HepG2 (cell line): Measurements from ENCODE around the gene CKB. TPM values are rescaled to one million over a fixed set of nuclear protein-coding genes. Genes with fewer than 3 reads are reported as not detected.
A peak's percentile ranks its signal among the peaks of the same experiment; 100 is the strongest.

ENCODE experiments used
- ARID5B ChIP-seq: IDR thresholded peaks from 2 replicates; pipeline ENCODE4 v1.4.0; 2020; ENCODE audit warnings: mild to moderate bottlenecking, missing genetic modification reagents
- CERS6 ChIP-seq: sonication (generic); formaldehyde crosslinking; IDR thresholded peaks from 2 replicates; pipeline ENCODE4 v1.5.0; 2020; ENCODE audit warnings: missing genetic modification reagents
- DMTF1 ChIP-seq: sonication (generic); formaldehyde crosslinking; IDR thresholded peaks from 2 replicates; pipeline ENCODE4 v1.4.0; 2020; ENCODE audit warnings: mild to moderate bottlenecking, missing genetic modification reagents
- KDM5A ChIP-seq: fragments of 200-600 bp; sonication (generic); IDR thresholded peaks from 2 replicates; pipeline ENCODE4 v1.7.0; 2018; ENCODE audit warnings: antibody characterized with exemption, mild to moderate bottlenecking, low read length, borderline replicate concordance
- LBX2 ChIP-seq: sonication (generic); formaldehyde crosslinking; IDR thresholded peaks from 2 replicates; pipeline ENCODE4 v1.5.0; 2020; ENCODE audit warnings: missing genetic modification reagents, mild to moderate bottlenecking, borderline replicate concordance
- MAFK ChIP-seq, 2 experiments: IDR thresholded peaks in 1 of 2; conservative IDR thresholded peaks in 1 of 2; 2 replicates each; pipeline ENCODE4 v1.6.1; 2011; ENCODE audit warnings: improper control_type of control experiment in 2 of 2, low read length in 2 of 2
- NR2F6 ChIP-seq, 2 experiments: IDR thresholded peaks; 2 replicates each; pipeline ENCODE4 v1.6.1; 2016; ENCODE audit warnings: antibody characterized with exemption in 1 of 2, mild to moderate bottlenecking in 1 of 2
- PHF20 ChIP-seq: sonication (generic); formaldehyde crosslinking; IDR thresholded peaks from 2 replicates; pipeline ENCODE4 v1.5.0; 2020; ENCODE audit warnings: mild to moderate bottlenecking, missing genetic modification reagents
- PRDM4 ChIP-seq: sonication (generic); formaldehyde crosslinking; IDR thresholded peaks from 2 replicates; pipeline ENCODE4 v1.9.0; 2021; ENCODE audit warnings: missing genetic modification reagents, borderline replicate concordance
- RARG ChIP-seq: sonication (generic); formaldehyde crosslinking; IDR thresholded peaks from 2 replicates; pipeline ENCODE4 v1.4.0; 2020; ENCODE audit warnings: low read depth, mild to moderate bottlenecking, missing genetic modification reagents
- REL ChIP-seq: sonication (generic); formaldehyde crosslinking; conservative IDR thresholded peaks from 2 replicates; pipeline ENCODE4 v1.8.0; 2022; ENCODE audit warnings: mild to moderate bottlenecking, missing genetic modification reagents, moderate library complexity
- SP5 ChIP-seq: IDR thresholded peaks from 2 replicates; pipeline ENCODE4 v1.6.1; 2016; ENCODE audit warnings: low read depth, borderline replicate concordance
- U2AF1 ChIP-seq: fragments of 200-400 bp; formaldehyde crosslinking; optimal IDR thresholded peaks from 2 replicates; pipeline ENCODE3; 2017; ENCODE audit warnings: mild to moderate bottlenecking, low read depth, low read length
- ZFP82 ChIP-seq: sonication (generic); formaldehyde crosslinking; IDR thresholded peaks from 2 replicates; pipeline ENCODE4 v1.5.1; 2020; ENCODE audit warnings: mild to moderate bottlenecking, missing genetic modification reagents, borderline replicate concordance
- ZNF136 ChIP-seq: sonication (generic); formaldehyde crosslinking; IDR thresholded peaks from 2 replicates; pipeline ENCODE4 v1.8.1; 2022; ENCODE audit warnings: low read depth, mild to moderate bottlenecking, moderate library complexity, missing genetic modification reagents
- ZNF788 ChIP-seq: sonication (generic); formaldehyde crosslinking; IDR thresholded peaks from 2 replicates; pipeline ENCODE4 v1.5.0; 2020; ENCODE audit warnings: mild to moderate bottlenecking, missing genetic modification reagents, borderline replicate concordance
- ZSCAN31 ChIP-seq: sonication (generic); formaldehyde crosslinking; IDR thresholded peaks from 2 replicates; pipeline ENCODE4 v1.5.0; 2020; ENCODE audit warnings: low read depth, mild to moderate bottlenecking, missing genetic modification reagents
- ZZZ3 ChIP-seq: sonication (generic); formaldehyde crosslinking; IDR thresholded peaks from 2 replicates; pipeline ENCODE4 v1.4.0; 2020; ENCODE audit warnings: missing genetic modification reagents, mild to moderate bottlenecking, borderline replicate concordance
- polyA plus RNA-seq, 8 experiments: library from polyadenylated mRNA; depleted of rRNA in 3 of 8; stranded (reverse) in 7 of 8; unstranded in 1 of 8; fragments of >200 nt; fragmentation: Illumina TruSeq in 4 of 8; extraction: Trizol in 4 of 8; gene quantifications; 2 replicates each; pipeline versions ENCODE4 v1.2.1 to v1.2.3, GENCODE V29; 2011 to 2016; ENCODE audit warnings: low read depth in 4 of 8, missing spikeins in 1 of 8, mixed read lengths in 1 of 8; ENCODE audit not compliant: insufficient read depth in 1 of 8
- total RNA-seq, 5 experiments: library from RNA; depleted of rRNA; stranded (reverse); fragments of >200 nt; fragmentation: Illumina TruSeq; extraction: Trizol; gene quantifications; 2 replicates each; pipeline ENCODE4 v1.2.3, GENCODE V29; 2016; ENCODE audit warnings: low read depth in 1 of 5

Gene CKB
- total and polyA plus RNA-seq, 2 of the 13 experiments (the other 11 are each of a cell fraction or from before 2014, with no cell fraction given) = 82.3 to 217 TPM

GRCh38 chr14:103508521-103509329 lies 13.9 kb downstream of the CKB start (continued):
- TF ChIP-seq ZNF136 (CRISPR knock-in tag) (no peak), REL (no peak), U2AF1 (no peak), ZNF788 (CRISPR knock-in tag) (no peak), ZZZ3 (CRISPR knock-in tag) (no peak), SP5 (CRISPR knock-in tag) (0 out of 2 replicates have a peak, but pooled peaks have one; percentile 40), CERS6 (CRISPR knock-in tag) (no peak), KDM5A (no peak), RARG (CRISPR knock-in tag) (no peak), PHF20 (CRISPR knock-in tag) (no peak), PRDM4 (CRISPR knock-in tag) (no peak), DMTF1 (CRISPR knock-in tag) (no peak), LBX2 (no peak), MAFK (conservative IDR thresholded peaks at IDR 0.05 in 1 of 2, IDR thresholded peaks at IDR 0.05 in 1 of 2; ENCODE audit: low read length in 2 of 2) (no peak), ARID5B (CRISPR knock-in tag) (peak; percentile 51; the same call in 1 of the 2 replicates), NR2F6 (IDR thresholded peaks at IDR 0.05) (peak; percentile 69), NR2F6 (CRISPR knock-in tag; IDR thresholded peaks at IDR 0.05) (peak; percentile 78), ZFP82 (CRISPR knock-in tag) (no peak), ZSCAN31 (CRISPR knock-in tag) (no peak)
